Fibroblast of villous mesenchyme (primary cell): Measurements from ENCODE around the gene PRAF2. TPM values are rescaled to one million over a fixed set of nuclear protein-coding genes. Genes with fewer than 3 reads are reported as not detected.
A peak's percentile ranks its signal among the peaks of the same experiment; 100 is the strongest.

Experiments
- DNase-seq: peaks from one replicate; pipeline ENCODE4 v3.0.0-alpha.2; 2010; ENCODE audit warnings: low read depth
- H3K4me3 ChIP-seq: 2 replicates; pipeline ENCODE4 v1.5.1; 2011; ENCODE audit warnings: low read depth, mild to moderate bottlenecking, low read length
- total RNA-seq: library from RNA; depleted of rRNA; stranded (reverse); fragments of >200 nt; gene quantifications from 2 replicates; pipeline ENCODE4 v1.2.3, GENCODE V29; 2012
- TF ChIP-seq, protein P1 (sequence below): IDR thresholded peaks from 2 replicates; pipeline ENCODE4 v1.5.1; 2012; ENCODE audit warnings: low read depth, mild to moderate bottlenecking, low read length; ENCODE audit not compliant: insufficient read depth

PRAF2 gene
- total RNA-seq, 1 donor: 15.1 TPM

DNA sequence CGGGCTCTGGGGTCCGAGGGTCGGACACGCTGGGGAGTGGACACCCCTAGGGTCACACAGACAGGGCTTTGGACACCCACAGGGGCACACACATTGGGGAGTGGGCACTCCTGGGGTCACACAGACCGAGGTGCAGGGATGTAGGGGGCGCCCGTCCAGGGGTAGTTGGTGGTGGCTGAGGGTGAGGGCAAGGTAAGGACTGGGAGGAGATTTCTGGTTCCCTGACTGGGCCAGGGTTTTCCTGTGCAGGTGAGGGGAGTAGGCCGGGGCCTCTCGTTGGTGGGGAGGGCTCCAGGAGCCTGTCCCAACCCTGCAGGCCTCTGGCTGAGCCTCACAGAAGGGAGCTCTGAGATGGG, 27.8 kb upstream of the PRAF2 start:
- TF ChIP-seq, protein P1, sequence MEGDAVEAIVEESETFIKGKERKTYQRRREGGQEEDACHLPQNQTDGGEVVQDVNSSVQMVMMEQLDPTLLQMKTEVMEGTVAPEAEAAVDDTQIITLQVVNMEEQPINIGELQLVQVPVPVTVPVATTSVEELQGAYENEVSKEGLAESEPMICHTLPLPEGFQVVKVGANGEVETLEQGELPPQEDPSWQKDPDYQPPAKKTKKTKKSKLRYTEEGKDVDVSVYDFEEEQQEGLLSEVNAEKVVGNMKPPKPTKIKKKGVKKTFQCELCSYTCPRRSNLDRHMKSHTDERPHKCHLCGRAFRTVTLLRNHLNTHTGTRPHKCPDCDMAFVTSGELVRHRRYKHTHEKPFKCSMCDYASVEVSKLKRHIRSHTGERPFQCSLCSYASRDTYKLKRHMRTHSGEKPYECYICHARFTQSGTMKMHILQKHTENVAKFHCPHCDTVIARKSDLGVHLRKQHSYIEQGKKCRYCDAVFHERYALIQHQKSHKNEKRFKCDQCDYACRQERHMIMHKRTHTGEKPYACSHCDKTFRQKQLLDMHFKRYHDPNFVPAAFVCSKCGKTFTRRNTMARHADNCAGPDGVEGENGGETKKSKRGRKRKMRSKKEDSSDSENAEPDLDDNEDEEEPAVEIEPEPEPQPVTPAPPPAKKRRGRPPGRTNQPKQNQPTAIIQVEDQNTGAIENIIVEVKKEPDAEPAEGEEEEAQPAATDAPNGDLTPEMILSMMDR: no peak
- DNase-seq: no peak
- H3K4me3 ChIP-seq: peak overlapping the region; percentile 76

DNA sequence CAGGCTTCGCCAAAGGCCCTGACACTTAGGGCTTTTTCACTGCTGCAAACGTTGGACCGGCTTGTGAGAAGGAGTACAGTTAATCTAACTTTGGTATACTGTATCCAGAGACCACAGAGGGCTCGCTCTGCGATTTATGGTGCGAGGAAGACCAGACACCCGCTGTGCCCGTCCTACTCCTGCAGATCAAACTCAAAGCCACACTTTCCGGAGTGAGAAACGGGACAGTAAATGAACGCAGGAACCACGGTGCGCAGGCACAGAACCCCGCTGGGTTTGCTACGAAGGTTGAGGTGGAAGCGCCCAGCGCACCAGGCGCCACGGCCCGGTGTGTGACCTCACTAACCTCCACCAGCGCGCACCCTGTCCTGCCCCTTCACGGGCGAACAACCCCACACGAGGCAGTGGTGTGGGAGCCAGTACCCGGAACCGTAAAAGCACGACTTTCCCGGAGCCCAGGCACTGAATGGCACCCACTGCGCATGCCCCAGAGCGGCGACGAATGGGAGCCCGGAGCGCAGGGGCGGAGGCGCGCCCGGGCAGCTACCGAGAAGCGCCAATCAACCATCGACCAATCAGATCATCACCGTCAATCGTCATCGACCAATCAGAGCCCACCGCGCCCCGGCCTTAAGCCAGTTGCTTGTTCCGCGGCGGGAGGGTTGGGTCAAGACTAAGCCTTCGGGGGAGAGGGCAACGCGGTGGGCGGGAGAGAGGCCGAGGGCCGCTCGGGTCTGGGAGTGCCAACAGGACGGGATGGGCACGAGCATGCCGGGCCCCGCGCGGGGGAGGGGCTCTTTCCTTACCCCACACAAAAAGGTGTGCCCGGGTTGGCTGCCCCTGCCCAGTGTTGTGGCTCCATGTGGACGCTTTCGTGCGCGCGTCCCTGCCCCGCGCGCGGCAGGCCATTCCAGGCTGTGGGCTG, 27.2 kb upstream of the PRAF2 start:
- peak overlapping the region; percentile 76 for H3K4me3 ChIP-seq
- DNase-seq: peak; percentile 92
- TF ChIP-seq, protein P1: no peak

DNA sequence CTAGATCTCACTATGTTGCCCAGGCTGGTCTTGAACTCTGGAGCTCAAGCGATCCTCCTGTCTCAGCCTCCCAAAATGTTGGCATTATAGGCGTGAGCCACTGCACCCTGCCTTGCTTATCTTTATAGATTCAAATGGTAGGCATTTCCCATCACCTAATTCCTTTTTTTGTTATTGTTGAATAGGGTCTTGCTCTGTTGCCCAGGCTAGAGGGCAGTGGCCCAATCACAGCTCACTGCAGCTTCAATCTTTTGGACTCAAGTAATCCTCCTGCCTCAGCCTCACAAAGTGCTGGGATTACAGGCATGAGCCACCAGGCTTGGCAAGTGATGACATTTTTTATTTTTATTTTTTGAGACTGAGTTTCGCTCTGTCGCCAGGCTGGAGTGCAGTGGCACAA, 22.6 kb upstream of the PRAF2 start:
- H3K4me3 ChIP-seq: no peak overlapping the region
- DNase-seq: no peak
- TF ChIP-seq, protein P1: no peak

DNA sequence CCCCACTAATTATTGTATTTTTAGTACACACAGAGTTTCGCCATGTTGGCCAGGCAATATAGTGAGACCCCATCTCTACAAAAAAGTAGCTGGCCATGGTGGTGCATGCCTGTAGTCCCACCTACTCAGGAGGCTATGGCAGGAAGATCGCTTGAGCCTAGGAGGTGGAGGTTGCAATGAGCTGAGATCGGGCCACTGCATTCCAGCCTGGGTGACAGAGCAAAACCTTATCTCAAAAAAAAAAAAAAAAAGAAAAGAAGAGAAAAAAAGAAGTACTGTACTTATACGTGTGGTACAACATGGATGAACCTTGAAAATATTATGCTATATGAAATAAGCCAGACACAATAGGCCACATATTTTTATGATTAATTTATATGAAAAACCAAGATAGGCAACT, 15.8 kb upstream of the PRAF2 start:
- TF ChIP-seq, protein P1: no peak
- DNase-seq: no peak
- no peak overlapping the region for H3K4me3 ChIP-seq

DNA sequence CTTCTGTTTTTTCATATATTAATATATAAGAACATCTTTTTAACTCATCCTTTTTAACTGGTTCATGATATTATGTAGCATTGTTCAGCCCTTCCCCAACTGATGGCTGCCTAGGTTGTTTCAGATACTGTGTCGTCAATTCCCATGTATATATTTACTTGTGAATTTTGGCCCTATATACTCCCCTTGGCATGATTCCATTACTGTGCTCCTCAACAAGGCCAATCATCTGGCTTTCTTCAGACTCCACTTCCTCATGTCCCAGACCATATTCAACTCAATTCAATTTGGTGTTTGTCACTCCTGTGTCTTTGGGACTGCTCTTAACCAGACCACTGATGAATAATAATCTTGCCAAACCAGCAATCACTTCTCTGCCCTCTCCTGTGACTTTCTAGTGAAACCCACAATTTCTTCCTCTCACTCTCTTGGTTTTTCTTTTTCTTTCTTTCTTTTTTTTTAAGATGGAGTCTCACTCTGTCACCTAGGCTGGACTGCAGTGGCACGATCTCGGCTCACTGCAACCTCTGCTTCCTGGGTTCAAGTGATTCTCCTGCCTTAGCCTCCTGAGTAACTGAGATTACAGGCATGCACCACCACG, 8.6 kb upstream of the PRAF2 start:
- DNase-seq: no peak
- TF ChIP-seq, protein P1: no peak
- no peak overlapping the region for H3K4me3 ChIP-seq

DNA sequence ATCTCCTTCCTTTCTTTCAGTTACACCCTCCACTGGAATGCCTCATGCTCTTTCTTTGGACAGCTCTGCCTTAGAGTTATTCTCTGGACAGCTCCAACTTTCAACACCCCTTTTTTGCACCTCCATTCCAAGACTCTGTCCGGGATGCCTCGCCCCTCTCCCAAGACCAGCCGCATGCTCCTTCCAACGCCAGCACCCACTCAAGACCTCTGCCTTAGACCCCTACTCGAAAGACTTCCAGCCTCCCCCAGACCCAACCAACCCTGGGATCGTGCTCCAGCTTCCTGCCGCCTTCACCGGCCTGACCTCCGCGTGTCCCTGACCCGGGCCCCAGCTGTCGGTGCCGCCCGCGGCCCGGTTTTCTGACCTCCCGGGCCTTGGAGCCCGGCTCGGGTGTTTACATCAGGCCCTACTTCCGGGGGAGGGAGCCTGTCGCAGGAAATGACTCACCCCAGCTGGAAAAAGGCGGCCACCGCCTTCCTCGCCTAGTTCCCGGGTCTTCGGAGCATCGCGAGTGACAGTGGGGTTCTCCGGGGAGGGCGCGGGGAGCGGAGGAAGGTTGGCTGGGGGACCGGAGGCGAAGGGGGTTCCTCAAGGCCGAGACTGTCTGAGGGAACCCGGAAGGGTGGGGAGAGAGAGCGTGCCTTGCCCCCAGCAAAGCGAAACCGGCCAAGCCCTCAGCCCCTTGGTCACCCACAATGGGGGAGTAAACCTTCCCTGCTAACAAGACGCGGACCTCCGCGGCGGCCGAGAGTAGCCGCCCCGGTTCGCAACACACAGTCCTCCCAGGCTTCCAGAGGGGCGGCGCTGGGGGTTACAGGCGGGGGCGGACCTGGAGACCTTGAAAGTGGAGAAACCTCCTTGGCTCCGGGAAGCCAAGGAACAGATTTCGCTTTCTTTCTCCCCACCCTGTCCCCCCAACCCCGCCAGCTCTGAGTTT, 6.0 kb upstream of the PRAF2 start, which contains the start of gene WDR45:
Gene WDR45, minus strand, starts transcription at position 399 of the 940 bp plus-strand sequence. CDS start 1,792 bp downstream, outside the sequence.
- DNase-seq: peak; percentile 69
- peak within 1 kb of the TSS; percentile 72 for H3K4me3 ChIP-seq
- TF ChIP-seq, protein P1: no peak
